Neural cell (in vitro differentiated cells): ENCODE results near the gene HSD11B1L.

Experiments used
- CTCF ChIP-seq: fragments of 450-650 bp; IDR thresholded peaks from 2 replicates; pipeline ENCODE4 v1.5.1; 2014; ENCODE audit warnings: antibody characterized with exemption, mild to moderate bottlenecking, moderate library complexity; ENCODE audit not compliant: poor library complexity, severe bottlenecking
- EP300 ChIP-seq: fragments of 450-650 bp; conservative IDR thresholded peaks from 2 replicates; pipeline ENCODE4 v1.6.1; 2014; ENCODE audit warnings: antibody characterized with exemption, mild to moderate bottlenecking, moderate library complexity; ENCODE audit not compliant: poor library complexity, severe bottlenecking
- SMC3 ChIP-seq: fragments of 450-650 bp; conservative IDR thresholded peaks from 2 replicates; pipeline ENCODE4 v1.6.1; 2014; ENCODE audit warnings: antibody characterized with exemption, mild to moderate bottlenecking, moderate library complexity; ENCODE audit not compliant: poor library complexity

- no peak for TF ChIP-seq CTCF
- no peak for TF ChIP-seq EP300
- no peak for TF ChIP-seq SMC3
These were observed 11.2 kb downstream of the HSD11B1L start for GRCh38 chr19:5691822-5692722.
